ENCODE data around the gene FLT3LG. TPM values are rescaled to one million over a fixed set of nuclear protein-coding genes. Genes with fewer than 3 reads are reported as not detected.
"Not testable (repeated sequence)": the region's sequence is repeated elsewhere in the genome, so short reads cannot be mapped to it uniquely, and the experiment has no call there.

Gene FLT3LG
- total RNA-seq, 1 donor from 2014 or later = 10.1 TPM

DNA sequence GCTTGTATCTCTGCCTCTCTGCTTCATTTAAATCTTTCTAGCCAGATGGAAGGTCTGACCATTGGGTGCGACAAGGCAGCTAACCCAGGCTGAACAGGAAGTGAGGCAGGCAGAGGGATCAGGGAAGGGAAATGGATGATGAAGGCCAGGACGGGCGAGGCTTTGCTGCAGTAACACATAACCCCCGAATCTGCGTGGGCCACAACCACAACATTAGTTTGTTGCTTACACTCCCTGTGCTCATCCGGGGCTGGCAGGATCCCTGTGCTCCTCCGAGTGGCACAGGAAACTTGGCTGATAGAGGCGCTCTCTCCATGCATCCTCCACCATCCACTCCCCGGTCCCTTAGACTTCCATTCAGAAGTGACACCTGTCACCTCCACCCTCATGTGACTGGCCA lies 1.1 kb upstream of the FLT3LG start:
- H3K27ac ChIP-seq = peak overlapping the region; percentile 91
- no peaks in the 10 kb centered on the region for H3K9me3 ChIP-seq
- TF ChIP-seq POLR2AphosphoS5 (IDR thresholded peaks at IDR 0.05; ENCODE audit: insufficient read depth in 1 of 2, low read depth in 1 of 2) (no peak), POLR2A (IDR thresholded peaks at IDR 0.05) (no peak)
- TF ChIP-seq, protein P1, sequence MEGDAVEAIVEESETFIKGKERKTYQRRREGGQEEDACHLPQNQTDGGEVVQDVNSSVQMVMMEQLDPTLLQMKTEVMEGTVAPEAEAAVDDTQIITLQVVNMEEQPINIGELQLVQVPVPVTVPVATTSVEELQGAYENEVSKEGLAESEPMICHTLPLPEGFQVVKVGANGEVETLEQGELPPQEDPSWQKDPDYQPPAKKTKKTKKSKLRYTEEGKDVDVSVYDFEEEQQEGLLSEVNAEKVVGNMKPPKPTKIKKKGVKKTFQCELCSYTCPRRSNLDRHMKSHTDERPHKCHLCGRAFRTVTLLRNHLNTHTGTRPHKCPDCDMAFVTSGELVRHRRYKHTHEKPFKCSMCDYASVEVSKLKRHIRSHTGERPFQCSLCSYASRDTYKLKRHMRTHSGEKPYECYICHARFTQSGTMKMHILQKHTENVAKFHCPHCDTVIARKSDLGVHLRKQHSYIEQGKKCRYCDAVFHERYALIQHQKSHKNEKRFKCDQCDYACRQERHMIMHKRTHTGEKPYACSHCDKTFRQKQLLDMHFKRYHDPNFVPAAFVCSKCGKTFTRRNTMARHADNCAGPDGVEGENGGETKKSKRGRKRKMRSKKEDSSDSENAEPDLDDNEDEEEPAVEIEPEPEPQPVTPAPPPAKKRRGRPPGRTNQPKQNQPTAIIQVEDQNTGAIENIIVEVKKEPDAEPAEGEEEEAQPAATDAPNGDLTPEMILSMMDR (IDR thresholded peaks at IDR 0.05) = no peak
- H3K36me3 ChIP-seq = no peaks in the 10 kb centered on the region
- no peak overlapping the region for H3K4me3 ChIP-seq
- no peaks in the 10 kb centered on the region for H3K27me3 ChIP-seq
- peaks cover 39% of the 10 kb centered on the region for H3K4me1 ChIP-seq
- intact Hi-C loops (cut with DNase I) = no loop called here
- DNase-seq (ENCODE audit: extremely low spot score in 2 of 2) = no peak

DNA sequence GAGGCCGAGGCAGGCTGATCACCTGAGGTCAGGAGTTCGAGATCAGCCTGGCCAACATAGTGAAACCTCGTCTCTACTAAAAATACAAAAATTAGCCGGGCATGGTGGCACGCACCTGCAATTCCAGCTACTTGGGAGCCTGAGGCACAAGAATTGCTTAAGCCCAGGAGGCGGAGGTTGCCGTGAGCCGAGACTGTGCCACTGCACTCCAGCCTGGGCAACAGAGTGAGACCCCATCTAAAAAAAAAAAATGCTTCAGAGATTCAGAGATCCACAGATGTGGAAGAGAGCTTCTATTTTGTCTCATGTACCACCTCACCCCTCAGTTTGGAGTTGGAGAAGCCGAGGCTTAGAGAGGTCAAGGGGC lies 531 bp upstream of the FLT3LG start:
- not testable (repeated sequence) for DNase-seq (ENCODE audit: extremely low spot score in 2 of 2)

DNA sequence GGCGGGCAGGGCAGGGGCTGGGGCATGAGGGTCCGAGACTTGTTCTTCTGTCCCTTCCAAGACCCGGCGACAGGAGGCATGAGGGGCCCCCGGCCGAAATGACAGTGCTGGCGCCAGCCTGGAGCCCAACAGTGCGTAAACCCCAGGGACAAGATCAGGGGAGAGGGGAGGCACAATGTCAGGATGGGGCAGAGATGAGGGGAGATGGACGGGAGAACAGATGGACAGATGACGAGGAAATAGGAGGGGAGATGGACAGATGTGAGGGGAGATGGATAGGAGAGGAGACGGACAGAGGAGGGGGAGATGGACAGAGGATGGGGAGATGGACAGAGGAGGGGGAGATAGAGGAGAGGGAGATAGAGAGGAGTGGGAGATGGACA lies 518 bp downstream of the FLT3LG start:
- Histone ChIP-seq H3K4me1 (peaks cover 25% of the 10 kb centered on the region), H3K36me3 (no peaks in the 10 kb centered on the region), H3K27ac (peak overlapping the region; percentile 91), H3K27me3 (no peaks in the 10 kb centered on the region), H3K9me3 (no peaks in the 10 kb centered on the region), H3K4me3 (peak overlapping the region; percentile 75 to 77)
- TF ChIP-seq POLR2AphosphoS5 (IDR thresholded peaks at IDR 0.05; ENCODE audit: insufficient read depth in 1 of 2, low read depth in 1 of 2) (no peak), POLR2A (IDR thresholded peaks at IDR 0.05) (no peak)
- TF ChIP-seq, protein P1 (IDR thresholded peaks at IDR 0.05) = no peak
- DNase-seq (ENCODE audit: extremely low spot score in 2 of 2) = no peak
- intact Hi-C loops (cut with DNase I) = no loop called here

More for the DNA sequence above, 531 bp upstream of the FLT3LG start:
- Histone ChIP-seq H3K4me1 (peaks cover 35% of the 10 kb centered on the region), H3K4me3 (peak overlapping the region; percentile 75 to 77), H3K27ac (peak overlapping the region; percentile 91)
- H3K9me3 ChIP-seq; H3K36me3 ChIP-seq; H3K27me3 ChIP-seq; intact Hi-C loops (cut with DNase I): not testable (repeated sequence)

DNA sequence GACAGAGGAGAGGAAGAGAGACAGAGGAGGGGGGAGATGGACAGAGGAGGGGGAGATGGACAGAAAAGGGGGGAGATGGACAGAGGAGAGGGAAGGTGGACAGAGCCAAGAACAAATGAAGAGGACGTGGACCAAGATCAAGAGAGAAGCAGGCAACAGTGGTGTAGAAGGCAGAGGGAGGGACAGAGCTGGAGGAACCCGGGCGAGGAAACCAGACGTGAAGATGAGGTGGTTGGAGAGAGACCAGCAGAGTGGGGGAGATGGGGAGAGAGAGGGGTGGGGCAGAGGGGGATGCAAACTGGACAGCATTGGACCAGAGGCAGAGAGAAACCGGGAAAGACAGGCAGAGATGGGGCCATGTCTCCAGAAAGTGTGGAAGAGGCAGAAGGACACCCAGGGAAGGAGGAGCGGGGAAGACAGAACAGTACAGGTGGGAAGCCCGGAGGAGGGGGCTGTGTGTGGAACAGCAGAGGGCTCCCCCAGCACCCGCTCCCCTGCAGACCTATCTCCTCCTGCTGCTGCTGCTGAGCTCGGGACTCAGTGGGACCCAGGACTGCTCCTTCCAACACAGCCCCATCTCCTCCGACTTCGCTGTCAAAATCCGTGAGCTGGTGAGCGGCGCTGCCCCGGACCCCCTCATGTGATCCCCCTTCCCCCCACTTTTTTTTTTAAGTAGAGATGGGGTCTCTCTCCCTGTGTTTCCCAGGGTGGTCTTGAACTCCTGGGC lies 1.3 kb downstream of the FLT3LG start:
- intact Hi-C loops (cut with DNase I) = no loop called here
- Histone ChIP-seq H3K36me3 (no peaks in the 10 kb centered on the region), H3K4me3 (peak overlapping the region; percentile 75 to 77), H3K4me1 (peaks cover 22% of the 10 kb centered on the region), H3K9me3 (no peaks in the 10 kb centered on the region), H3K27ac (peak overlapping the region; percentile 91), H3K27me3 (no peaks in the 10 kb centered on the region)
- DNase-seq (ENCODE audit: extremely low spot score in 2 of 2) = no peak
- TF ChIP-seq, protein P1 (IDR thresholded peaks at IDR 0.05) = no peak
- TF ChIP-seq POLR2A (IDR thresholded peaks at IDR 0.05) = no peak
- TF ChIP-seq POLR2AphosphoS5 (IDR thresholded peaks at IDR 0.05; ENCODE audit: insufficient read depth in 1 of 2, low read depth in 1 of 2) = no peak

GRCh38 chr19:49475995-49476880 lies 2.2 kb downstream of the FLT3LG start:
- TF ChIP-seq POLR2AphosphoS5 (IDR thresholded peaks at IDR 0.05; ENCODE audit: insufficient read depth in 1 of 2, low read depth in 1 of 2) (peak in 1 of 2 donors; percentile 20), POLR2A (IDR thresholded peaks at IDR 0.05) (no peak)
- TF ChIP-seq, protein P1 (IDR thresholded peaks at IDR 0.05) = peak in 1 of 3 experiments; percentile 20
- H3K4me3 ChIP-seq = no peak overlapping the region
- H3K36me3 ChIP-seq = no peaks in the 10 kb centered on the region
- peak overlapping the region; percentile 91 for H3K27ac ChIP-seq
- no peaks in the 10 kb centered on the region for H3K27me3 ChIP-seq
- no peak for DNase-seq (ENCODE audit: extremely low spot score in 2 of 2)
- H3K9me3 ChIP-seq = no peaks in the 10 kb centered on the region
- peaks cover 22% of the 10 kb centered on the region for H3K4me1 ChIP-seq
- intact Hi-C loops (cut with DNase I) = no loop called here

Measured in vagina (tissue), 2 donors.